ENCODE measurements around the gene ARL16. TPM values are rescaled to one million over a fixed set of nuclear protein-coding genes. Genes with fewer than 3 reads are reported as not detected.

The ARL16 gene, protein sequence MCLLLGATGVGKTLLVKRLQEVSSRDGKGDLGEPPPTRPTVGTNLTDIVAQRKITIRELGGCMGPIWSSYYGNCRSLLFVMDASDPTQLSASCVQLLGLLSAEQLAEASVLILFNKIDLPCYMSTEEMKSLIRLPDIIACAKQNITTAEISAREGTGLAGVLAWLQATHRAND
- total RNA-seq: 10 to 100 TPM; 10.5 to 34.0 TPM
- total RNA-seq: 16.7 to 44.7 reads per million in 2 donors

DNA sequence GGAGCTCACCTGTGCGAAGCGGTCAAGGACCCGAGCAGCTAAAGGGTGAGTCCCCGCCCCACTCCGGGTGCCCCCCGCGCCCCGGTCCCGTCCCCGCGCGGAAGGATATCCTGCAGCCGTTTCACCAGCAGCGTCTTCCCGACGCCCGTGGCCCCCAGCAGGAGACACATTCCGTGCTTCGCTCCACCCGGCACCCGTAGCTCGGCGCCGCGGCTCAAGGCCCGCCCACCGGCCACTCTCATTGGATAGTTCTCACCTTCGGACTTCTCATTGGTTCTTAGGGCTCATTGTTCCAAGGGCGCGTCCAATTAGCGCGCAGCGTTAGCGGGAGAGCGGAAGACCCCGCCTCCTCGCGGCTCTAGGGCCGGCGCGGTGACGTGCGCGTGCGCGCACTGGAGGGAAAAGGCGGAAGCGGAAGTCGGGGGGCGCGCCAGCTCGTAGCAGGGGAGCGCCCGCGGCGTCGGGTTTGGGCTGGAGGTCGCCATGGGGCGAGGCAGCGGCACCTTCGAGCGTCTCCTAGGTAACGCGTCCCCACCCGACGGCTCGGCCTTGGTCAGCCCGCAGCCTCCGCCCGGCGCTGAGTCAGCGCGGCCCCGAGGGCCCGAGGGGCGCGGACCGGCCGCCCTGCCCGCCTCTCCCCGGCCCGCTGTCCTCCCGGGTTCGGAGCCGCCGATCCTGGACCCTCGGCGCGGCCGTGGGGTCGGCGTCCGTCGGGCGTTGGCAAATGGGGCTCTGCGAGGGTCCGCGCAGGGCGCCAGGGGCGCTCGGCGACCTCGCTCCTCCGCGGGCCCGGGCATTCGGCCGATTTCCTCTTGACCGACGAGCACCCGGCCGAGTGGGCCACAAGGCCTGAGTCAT is at the start of gene ARL16, which contains the start of gene HGS:
Gene ARL16, minus strand, starts transcription at position 214 of the 858 bp plus-strand sequence. Its CDS starts 44 bp downstream, at position 170.
Gene HGS, plus strand, starts transcription at position 428 of the 858 bp plus-strand sequence. Its CDS starts 56 bp downstream, at position 484.
- Mint-ChIP-seq H3K27me3 (no peaks in the 10 kb centered on the region), H3K4me1 (peaks cover 15% of the 10 kb centered on the region), H3K27ac (peak within 1 kb of the TSS; percentile 88), H3K36me3 (ENCODE audit: low read depth) (peaks cover 3% of the 10 kb centered on the region), H3K4me3 (peak within 1 kb of the TSS; percentile 99)
- H3K9me3 ChIP-seq (ENCODE audit: control insufficient read depth, low read length, poor library complexity, severe bottlenecking): no peaks in the 10 kb centered on the region
- ATAC-seq: peak; percentile 99
- DNase-seq: peak; percentile 96 to 97 (median 96)

DNA sequence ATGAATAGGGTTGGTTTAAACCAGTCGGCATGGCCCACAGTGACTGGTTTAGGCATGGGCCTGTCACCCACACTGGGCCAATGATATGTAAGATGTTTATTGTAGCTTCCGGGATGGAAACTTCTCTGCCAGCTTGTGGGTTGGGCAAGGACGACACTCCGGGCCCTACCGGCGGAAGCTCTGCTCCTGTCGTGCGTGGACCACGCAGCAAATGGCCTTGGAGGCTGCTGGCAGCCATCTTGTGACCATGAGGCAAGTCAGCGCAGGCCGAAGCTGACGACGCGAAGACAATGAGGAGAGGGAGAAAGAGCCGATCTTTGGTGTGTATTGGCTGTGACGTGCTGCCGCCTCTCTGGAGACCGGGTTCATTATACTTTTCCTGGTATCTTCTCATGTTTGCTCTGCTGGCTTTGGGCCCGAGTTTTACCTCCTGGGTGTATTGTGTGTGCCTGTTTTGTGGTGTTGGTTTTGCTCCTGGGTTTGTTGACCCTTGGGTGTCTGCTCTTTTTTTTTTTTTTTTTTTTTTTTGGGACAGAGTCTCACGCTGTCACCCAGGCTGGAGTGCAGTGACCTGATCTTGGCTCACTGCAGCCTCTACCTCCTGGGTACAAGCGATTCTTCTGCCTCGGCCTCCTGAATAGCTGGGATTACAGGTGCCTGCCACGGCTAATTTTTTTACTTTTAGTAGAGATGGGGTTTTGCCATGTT is 43.9 kb upstream of the ARL16 start:
- Mint-ChIP-seq H3K4me1 (no peaks in the 10 kb centered on the region), H3K36me3 (ENCODE audit: low read depth) (no peaks in the 10 kb centered on the region), H3K27ac (no peak overlapping the region), H3K27me3 (peaks cover 37% of the 10 kb centered on the region), H3K4me3 (no peak overlapping the region)
- ATAC-seq: no peak
- H3K9me3 ChIP-seq (ENCODE audit: control insufficient read depth, low read length, poor library complexity, severe bottlenecking): no peaks in the 10 kb centered on the region
- no peak for DNase-seq

DNA sequence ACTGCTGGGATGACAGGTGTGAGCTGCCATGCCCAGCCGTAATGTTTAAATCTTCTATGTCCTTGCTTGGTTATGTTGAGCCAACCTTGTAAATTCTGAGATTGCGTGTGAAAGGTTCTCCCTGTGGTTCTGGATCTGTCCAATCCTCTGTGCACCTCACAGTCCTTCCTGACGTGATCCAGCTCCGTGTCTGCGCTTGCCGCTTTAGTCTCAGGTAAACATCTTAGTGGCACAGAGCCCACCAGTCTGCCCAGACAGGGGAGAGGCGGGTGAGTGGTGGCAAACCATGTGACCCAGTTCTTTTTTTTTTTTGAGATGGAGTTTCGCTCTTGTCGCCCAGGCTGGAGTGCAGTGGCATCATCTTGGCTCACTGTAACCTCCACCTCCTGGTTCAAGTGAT is 42.4 kb upstream of the ARL16 start:
- no peaks in the 10 kb centered on the region for H3K4me1 Mint-ChIP-seq
- ATAC-seq: no peak
- H3K36me3 Mint-ChIP-seq (ENCODE audit: low read depth): no peaks in the 10 kb centered on the region
- no peak overlapping the region for H3K27ac Mint-ChIP-seq
- no peak overlapping the region for H3K4me3 Mint-ChIP-seq
- DNase-seq: no peak
- H3K27me3 Mint-ChIP-seq: peaks cover 26% of the 10 kb centered on the region
- H3K9me3 ChIP-seq (ENCODE audit: control insufficient read depth, low read length, poor library complexity, severe bottlenecking): no peaks in the 10 kb centered on the region

DNA sequence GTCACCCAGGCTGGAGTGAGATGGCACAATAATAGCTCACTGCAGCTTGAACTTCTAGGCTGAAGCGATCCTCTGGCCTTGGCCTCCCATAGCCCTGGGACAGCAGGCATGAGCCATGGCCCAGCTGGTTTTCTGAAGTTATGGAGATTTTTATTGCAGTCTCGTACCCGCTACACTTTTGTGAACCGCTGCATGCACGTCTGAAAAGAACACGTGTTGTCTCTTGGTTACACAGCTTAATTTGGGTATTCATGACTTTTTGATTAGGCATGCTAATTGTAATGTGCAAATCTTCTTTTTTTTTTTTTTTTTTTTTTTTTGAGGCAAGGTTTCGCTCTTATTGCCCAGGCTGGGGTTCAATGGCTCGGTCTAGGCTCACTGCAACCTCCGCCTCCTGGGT is 41.8 kb upstream of the ARL16 start:
- no peaks in the 10 kb centered on the region for H3K4me1 Mint-ChIP-seq

DNA sequence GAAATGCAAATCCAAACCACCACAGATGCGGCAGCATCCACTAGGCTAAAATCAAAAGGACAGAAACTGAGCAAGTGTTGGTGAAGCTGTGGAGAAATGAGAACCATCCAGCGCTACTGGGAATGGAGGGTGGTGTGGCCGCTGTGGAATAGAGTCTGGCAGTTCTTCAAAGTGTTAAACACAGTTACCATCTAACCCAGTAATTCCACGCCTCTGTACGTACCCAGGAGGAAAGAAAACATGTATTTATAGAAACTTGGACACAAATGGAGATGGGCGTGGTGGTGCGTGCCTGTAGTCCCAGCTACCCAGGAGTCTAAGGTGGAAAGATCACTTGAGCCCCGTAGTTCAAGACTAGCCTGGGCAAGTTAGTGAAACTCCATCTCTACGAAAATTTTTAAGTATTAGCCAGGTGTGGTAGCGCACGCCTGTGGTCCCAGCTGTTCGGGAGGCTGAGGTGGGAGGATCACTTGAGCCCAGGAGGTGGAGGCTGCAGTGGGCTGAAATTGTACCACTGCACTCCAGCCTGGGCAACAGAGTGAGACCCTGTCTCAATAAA is 40.1 kb upstream of the ARL16 start:
- no peaks in the 10 kb centered on the region for H3K4me1 Mint-ChIP-seq
- no peak for ATAC-seq
- H3K36me3 Mint-ChIP-seq (ENCODE audit: low read depth): no peaks in the 10 kb centered on the region
- H3K9me3 ChIP-seq (ENCODE audit: control insufficient read depth, low read length, poor library complexity, severe bottlenecking): no peaks in the 10 kb centered on the region
- DNase-seq: no peak
- no peak overlapping the region for H3K4me3 Mint-ChIP-seq
- H3K27ac Mint-ChIP-seq: no peak overlapping the region
- H3K27me3 Mint-ChIP-seq: peaks cover 18% of the 10 kb centered on the region

More for the DNA sequence above, 41.8 kb upstream of the ARL16 start:
- ATAC-seq: no peak
- H3K36me3 Mint-ChIP-seq (ENCODE audit: low read depth): no peaks in the 10 kb centered on the region
- no peaks in the 10 kb centered on the region for H3K9me3 ChIP-seq (ENCODE audit: control insufficient read depth, low read length, poor library complexity, severe bottlenecking)
- peaks cover 20% of the 10 kb centered on the region for H3K27me3 Mint-ChIP-seq
- DNase-seq: no peak
- no peak overlapping the region for H3K4me3 Mint-ChIP-seq
- no peak overlapping the region for H3K27ac Mint-ChIP-seq

DNA sequence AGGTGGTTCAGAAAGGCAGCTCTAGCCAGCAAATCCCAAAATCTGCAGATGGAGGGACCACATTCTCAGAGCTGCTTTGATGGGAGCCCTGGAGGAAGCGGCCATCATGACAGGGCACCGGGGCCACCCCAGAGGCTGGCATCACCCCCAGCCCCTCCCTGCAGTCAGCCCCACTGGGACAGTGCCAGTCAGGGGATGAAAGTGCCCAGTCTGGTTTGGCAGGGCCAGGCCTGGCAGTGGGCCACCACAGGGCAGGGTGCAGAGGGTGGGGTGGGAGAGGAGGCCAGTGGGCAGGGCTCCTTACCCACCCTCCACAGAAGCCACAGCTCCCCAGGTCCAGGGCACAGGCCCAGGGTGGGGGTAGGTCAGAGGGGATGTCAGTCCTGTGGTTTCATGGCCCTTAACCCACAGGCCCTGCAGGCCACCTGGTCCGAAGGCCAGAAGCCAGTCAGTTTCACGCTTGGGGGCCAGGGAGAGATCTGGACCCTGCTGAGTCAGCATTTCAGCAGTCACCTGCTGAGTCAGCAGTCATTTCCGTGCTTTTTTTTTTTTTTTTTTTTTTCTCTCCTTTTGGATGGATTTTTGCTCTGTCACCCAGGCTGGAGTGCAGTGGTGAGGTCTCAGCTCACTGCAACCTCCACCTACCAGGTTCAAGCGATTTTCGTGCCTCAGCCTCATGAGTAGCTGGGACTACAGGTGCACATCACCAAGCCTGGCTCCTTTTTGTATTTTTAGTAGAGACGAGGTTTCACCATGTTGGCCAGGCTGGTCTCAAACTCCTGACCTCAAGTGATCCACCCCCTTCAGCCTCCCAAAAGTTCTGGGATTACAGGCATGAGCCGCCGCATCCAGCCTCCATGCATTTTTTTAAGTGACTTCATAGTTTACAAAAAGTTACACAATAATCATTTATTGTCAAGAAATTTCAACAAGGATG is 38.9 kb upstream of the ARL16 start:
- Mint-ChIP-seq H3K27ac (no peak overlapping the region), H3K27me3 (peaks cover 18% of the 10 kb centered on the region), H3K4me3 (no peak overlapping the region), H3K4me1 (no peaks in the 10 kb centered on the region), H3K36me3 (ENCODE audit: low read depth) (no peaks in the 10 kb centered on the region)
- no peaks in the 10 kb centered on the region for H3K9me3 ChIP-seq (ENCODE audit: control insufficient read depth, low read length, poor library complexity, severe bottlenecking)
- no peak for ATAC-seq
- no peak for DNase-seq

DNA sequence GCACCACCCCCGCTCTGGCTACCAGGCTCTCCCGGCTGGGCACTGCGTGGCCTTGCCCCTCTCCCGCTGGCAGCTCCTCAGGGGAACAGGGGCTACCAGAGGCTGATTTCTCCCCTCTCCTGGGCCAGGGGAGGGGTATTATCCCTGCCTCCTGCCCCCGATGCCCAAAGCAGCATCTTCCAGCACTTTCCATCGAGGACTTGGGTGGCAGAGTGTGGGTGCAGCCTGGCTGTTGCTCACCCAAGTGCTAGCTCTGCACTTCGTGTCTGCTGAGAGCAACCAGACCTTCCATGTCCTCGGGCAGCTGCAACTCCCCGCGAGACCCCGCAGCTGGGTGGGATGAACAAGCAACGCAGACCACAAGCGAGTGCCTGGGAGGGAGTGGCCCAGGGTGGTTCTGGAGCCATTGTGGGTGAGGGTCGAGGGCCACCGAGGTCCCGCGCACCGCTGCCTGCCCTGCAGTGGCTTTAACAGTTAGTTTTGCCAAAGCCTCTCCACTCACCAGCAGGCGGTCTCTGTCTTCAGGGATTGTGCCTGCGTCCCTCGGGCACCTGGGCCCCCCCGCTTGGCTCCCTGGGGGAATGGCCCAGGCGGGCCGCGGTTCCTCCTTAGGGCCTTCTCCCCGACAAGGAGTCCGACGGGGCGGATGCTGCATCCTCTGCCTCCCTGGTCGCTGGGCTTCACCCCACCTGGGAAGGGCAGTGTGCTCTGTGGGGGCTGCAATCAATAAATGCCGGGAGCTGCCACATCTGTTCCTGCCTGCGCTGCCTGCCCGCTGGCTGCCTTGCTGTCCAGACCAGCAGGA is 36.9 kb upstream of the ARL16 start:
- Mint-ChIP-seq H3K27ac (no peak overlapping the region), H3K36me3 (ENCODE audit: low read depth) (no peaks in the 10 kb centered on the region), H3K4me1 (no peaks in the 10 kb centered on the region), H3K4me3 (no peak overlapping the region), H3K27me3 (peaks cover 12% of the 10 kb centered on the region)
- H3K9me3 ChIP-seq (ENCODE audit: control insufficient read depth, low read length, poor library complexity, severe bottlenecking): no peaks in the 10 kb centered on the region
- ATAC-seq (no peak), DNase-seq (no peak)

DNA sequence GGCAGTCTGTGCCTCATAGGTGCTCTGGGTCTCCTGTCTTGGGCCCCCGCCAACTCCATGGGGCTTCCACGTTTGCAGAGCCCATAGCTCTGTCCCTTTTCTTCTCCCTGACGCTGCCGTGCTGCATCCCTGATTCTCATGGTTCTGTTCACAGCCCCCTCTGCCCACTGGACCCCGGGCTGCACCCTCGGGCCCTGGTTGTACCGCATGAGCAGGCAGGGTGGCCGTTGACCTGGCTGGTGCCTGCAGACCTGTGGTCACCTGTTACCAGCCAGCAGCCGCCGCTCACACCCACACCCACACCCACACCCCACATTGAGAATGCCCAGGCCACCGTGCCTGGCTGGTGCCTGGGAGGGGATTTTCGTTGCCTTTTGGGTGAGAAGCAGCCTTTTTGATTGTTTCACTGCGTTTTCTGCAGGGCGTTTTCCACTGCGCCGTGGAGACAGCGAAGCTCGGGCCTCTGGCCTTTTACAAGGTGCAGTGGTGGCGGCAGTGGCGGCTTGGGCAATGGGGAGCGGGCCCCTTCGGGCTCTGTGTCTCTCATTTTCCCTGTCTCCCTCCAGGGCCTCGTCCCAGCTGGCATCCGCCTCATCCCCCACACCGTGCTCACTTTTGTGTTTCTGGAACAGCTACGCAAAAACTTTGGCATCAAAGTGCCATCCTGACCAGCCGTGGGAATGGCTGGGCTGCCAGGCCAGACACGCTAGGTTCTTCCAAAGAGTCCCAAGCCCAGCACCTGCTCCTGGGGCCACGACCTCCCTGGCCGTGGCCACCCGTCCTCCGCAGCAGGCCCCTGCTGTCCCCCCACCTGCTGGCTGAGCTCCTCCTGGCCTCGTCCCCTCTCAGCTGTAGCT is 36.0 kb upstream of the ARL16 start:
- DNase-seq: no peak
- H3K36me3 Mint-ChIP-seq (ENCODE audit: low read depth): no peaks in the 10 kb centered on the region
- no peak overlapping the region for H3K27ac Mint-ChIP-seq
- no peak for ATAC-seq
- no peaks in the 10 kb centered on the region for H3K9me3 ChIP-seq (ENCODE audit: control insufficient read depth, low read length, poor library complexity, severe bottlenecking)
- no peaks in the 10 kb centered on the region for H3K4me1 Mint-ChIP-seq
- no peak overlapping the region for H3K4me3 Mint-ChIP-seq
- peaks cover 12% of the 10 kb centered on the region for H3K27me3 Mint-ChIP-seq

DNA sequence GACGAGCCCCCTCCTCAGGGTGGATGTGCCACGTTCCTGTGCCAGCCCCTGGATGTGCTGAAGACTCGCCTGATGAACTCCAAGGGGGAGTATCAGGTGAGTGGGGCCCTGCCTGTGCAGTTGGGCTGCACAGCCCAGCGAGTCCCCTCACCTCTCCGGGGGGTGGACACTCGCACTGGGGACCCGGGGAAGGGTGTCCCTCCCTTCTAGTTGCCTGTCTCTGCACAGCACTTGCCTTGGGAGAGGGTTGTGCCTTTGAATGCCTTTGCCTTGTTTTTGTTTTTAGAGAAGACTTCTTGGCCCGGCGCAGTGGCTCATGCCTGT is 34.1 kb upstream of the ARL16 start:
- ATAC-seq (no peak), DNase-seq (no peak)
- H3K27me3 Mint-ChIP-seq: no peaks in the 10 kb centered on the region
- no peaks in the 10 kb centered on the region for H3K9me3 ChIP-seq (ENCODE audit: control insufficient read depth, low read length, poor library complexity, severe bottlenecking)
- H3K4me1 Mint-ChIP-seq: peaks cover 4% of the 10 kb centered on the region
- no peaks in the 10 kb centered on the region for H3K36me3 Mint-ChIP-seq (ENCODE audit: low read depth)
- no peak overlapping the region for H3K4me3 Mint-ChIP-seq
- H3K27ac Mint-ChIP-seq: no peak overlapping the region

DNA sequence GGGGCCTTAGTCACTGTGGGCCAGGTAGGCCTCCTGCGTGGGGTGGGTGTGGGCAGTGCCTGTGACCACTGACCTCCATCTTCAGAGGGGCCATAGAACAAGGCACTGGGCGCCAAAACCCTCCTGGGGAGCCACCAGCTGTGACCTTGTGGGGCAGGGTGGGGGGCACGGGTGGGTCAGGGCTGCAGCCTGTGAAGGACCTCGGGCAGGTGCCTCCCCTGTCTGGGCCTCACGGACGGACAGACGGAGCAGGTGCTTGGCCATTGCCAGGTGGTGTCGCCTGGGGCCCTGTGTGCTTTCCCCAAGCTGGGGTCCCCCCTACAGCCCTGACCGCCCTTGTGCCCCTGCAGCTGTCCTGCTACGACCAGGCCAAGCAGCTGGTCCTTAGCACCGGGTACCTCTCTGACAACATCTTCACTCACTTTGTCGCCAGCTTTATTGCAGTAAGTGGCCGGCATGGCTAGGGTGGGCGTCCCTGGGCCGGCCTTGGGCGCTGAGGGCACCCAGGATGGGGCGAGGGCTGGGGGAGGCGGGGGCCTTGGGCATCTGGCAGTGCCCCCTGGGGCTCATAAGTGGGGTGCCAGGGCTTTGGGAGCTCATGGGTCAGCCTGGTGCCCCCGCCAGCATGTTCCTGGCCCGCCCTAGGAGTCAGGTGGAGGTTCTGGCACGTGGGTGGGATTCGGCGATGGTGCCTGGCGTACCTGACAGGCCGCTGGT is 33.6 kb upstream of the ARL16 start:
- Mint-ChIP-seq H3K27ac (no peak overlapping the region), H3K27me3 (no peaks in the 10 kb centered on the region), H3K36me3 (ENCODE audit: low read depth) (no peaks in the 10 kb centered on the region), H3K4me3 (no peak overlapping the region), H3K4me1 (peaks cover 5% of the 10 kb centered on the region)
- no peak for ATAC-seq
- H3K9me3 ChIP-seq (ENCODE audit: control insufficient read depth, low read length, poor library complexity, severe bottlenecking): no peaks in the 10 kb centered on the region
- no peak for DNase-seq

DNA sequence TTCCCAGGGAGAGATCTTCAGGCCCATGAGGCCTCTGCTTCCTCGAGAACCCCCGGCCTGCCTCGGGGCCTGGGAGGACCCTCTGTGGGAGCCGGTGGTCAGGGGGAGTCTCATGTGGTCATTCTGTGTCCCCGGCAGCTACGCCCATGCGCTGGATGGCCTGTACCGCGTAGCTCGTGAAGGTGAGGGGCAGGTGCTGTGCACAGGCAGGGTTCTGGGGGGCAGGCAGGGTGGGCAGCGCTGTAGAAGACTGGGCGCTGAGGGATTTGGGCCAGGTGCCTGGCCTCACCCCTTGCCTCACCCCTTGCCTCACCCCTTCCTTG is 33.0 kb upstream of the ARL16 start:
- no peak overlapping the region for H3K27ac Mint-ChIP-seq
- no peak overlapping the region for H3K4me3 Mint-ChIP-seq
- H3K9me3 ChIP-seq (ENCODE audit: control insufficient read depth, low read length, poor library complexity, severe bottlenecking): no peaks in the 10 kb centered on the region
- ATAC-seq (no peak), DNase-seq (no peak)
- H3K27me3 Mint-ChIP-seq: no peaks in the 10 kb centered on the region
- no peaks in the 10 kb centered on the region for H3K36me3 Mint-ChIP-seq (ENCODE audit: low read depth)
- H3K4me1 Mint-ChIP-seq: peaks cover 6% of the 10 kb centered on the region

Data from T-helper 17 cell (primary cell).